GM12878 (cell line): Measurements from ENCODE around the gene CHCT1. TPM values are rescaled to one million over a fixed set of nuclear protein-coding genes. Genes with fewer than 3 reads are reported as not detected.

Experiments used
- ATAC-seq: fragments of 200-7000 bp; cut with Tn5 transposase; 3 replicates; pipeline ENCODE4 v1.9.1; 2020; ENCODE audit warnings: mild to moderate bottlenecking, moderate library complexity
- BruUV-seq: library from RNA; stranded (reverse); fragments of 400-500 nt; replicated peaks from 2 replicates; lab custom pipeline; 2021; lab: Mats Ljungman, UMichigan
- CTCF ChIA-PET: fragments of 300-600 bp; sonication (Branson Sonifier 250); formaldehyde crosslinking; extraction: SDS; loops from one replicate; lab custom pipeline; 2021; ENCODE audit warnings: inconsistent platforms; lab: Yijun Ruan, JAX
- POLR2A ChIA-PET: fragments of 350-600 bp; formaldehyde crosslinking; extraction: SDS; loops from one replicate; lab custom pipeline; 2021; ENCODE audit warnings: inconsistent platforms; lab: Charles Lee
- RAD21 ChIA-PET: fragments of 300-600 bp; sonication (Branson Sonifier 250); formaldehyde crosslinking; loops from one replicate; lab custom pipeline; 2023; ENCODE audit warnings: antibody characterized with exemption; ENCODE audit not compliant: unreplicated experiment; lab: Charles Lee
- SMC1A ChIA-PET: fragments of 300-600 bp; sonication (Branson Sonifier 250); formaldehyde crosslinking; loops from one replicate; lab custom pipeline; 2023; ENCODE audit not compliant: unreplicated experiment, uncharacterized antibody; lab: Charles Lee
- DNase-seq: peaks from one replicate; pipeline ENCODE4 v3.0.0-alpha.2; 2011; ENCODE audit warnings: low read depth, low spot score
- FAIRE-seq: peaks from 3 replicates; lab custom pipeline; 2011; peaks lifted over from hg19 to GRCh38; lab: Jason Lieb, UNC
- H2AFZ ChIP-seq: 2 replicates; pipeline ENCODE4 v1.6.0; 2011; ENCODE audit warnings: low read depth, low read length, control low read depth; ENCODE audit not compliant: control insufficient read depth
- H3K27ac ChIP-seq: 2 replicates; pipeline ENCODE4 v1.5.1; 2011; ENCODE audit warnings: control low read depth; ENCODE audit not compliant: control insufficient read depth, insufficient read depth
- H3K27me3 ChIP-seq, 2 experiments: replicated peaks in 1 of 2; 2 replicates each; pipeline versions ENCODE4 v1.6.0 to v1.6.1; 2011; ENCODE audit warnings: low read length in 1 of 2; ENCODE audit not compliant: control insufficient read depth in 2 of 2, insufficient read depth in 2 of 2
- H3K36me3 ChIP-seq, 2 experiments: 2 replicates each; pipeline ENCODE4 v1.5.1; 2011; ENCODE audit warnings: low read length in 1 of 2; ENCODE audit not compliant: control insufficient read depth in 2 of 2, insufficient read depth in 2 of 2
- H3K4me1 ChIP-seq: 2 replicates; pipeline ENCODE4 v1.6.1; 2011; ENCODE audit warnings: mild to moderate bottlenecking, low read length, moderate library complexity, mixed read lengths; ENCODE audit not compliant: control insufficient read depth, insufficient read depth
- H3K4me2 ChIP-seq: 2 replicates; pipeline ENCODE4 v1.6.0; 2011; ENCODE audit warnings: control low read depth; ENCODE audit not compliant: control insufficient read depth, insufficient read depth
- H3K4me3 ChIP-seq: fragments of 200-600 bp; sonication (generic); 2 replicates; pipeline ENCODE4 v1.5.1; 2016
- H3K79me2 ChIP-seq: 2 replicates; pipeline ENCODE4 v1.6.0; 2011; ENCODE audit warnings: low read length; ENCODE audit not compliant: control insufficient read depth, insufficient read depth
- H3K9ac ChIP-seq: 2 replicates; pipeline ENCODE4 v1.8.0; 2011; ENCODE audit warnings: low read length, control low read depth, mixed read lengths; ENCODE audit not compliant: control insufficient read depth, insufficient read depth
- H3K9me3 ChIP-seq: replicated peaks from 3 replicates; pipeline ENCODE4 v1.5.1; 2011; ENCODE audit warnings: mild to moderate bottlenecking, low read length; ENCODE audit not compliant: control insufficient read depth, insufficient read depth
- H4K20me1 ChIP-seq: 2 replicates; pipeline ENCODE4 v1.6.0; 2011; ENCODE audit not compliant: control insufficient read depth, insufficient read depth
- BRCA1 ChIP-seq: IDR thresholded peaks from 2 replicates; pipeline ENCODE4 v1.6.1; 2011; ENCODE audit warnings: low read depth, low read length, improper control_type of control experiment
- CHD2 ChIP-seq: IDR thresholded peaks from 2 replicates; pipeline ENCODE4 v1.6.1; 2011; ENCODE audit warnings: low read depth, low read length, improper control_type of control experiment, borderline replicate concordance
- CUX1 ChIP-seq: IDR thresholded peaks from 2 replicates; pipeline ENCODE4 v1.6.1; 2012; ENCODE audit warnings: improper control_type of control experiment, low read depth, low read length; ENCODE audit not compliant: insufficient replicate concordance
- ETV6 ChIP-seq, 2 experiments: fragments of 450-650 bp in 1 of 2; IDR thresholded peaks in 1 of 2; conservative IDR thresholded peaks in 1 of 2; 2 replicates each; pipeline ENCODE4 v1.6.1; 2014; ENCODE audit warnings: antibody characterized with exemption in 1 of 2, borderline replicate concordance in 1 of 2, low read depth in 1 of 2, mild to moderate bottlenecking in 1 of 2, moderate library complexity in 1 of 2
- NFXL1 ChIP-seq: fragments of 450-650 bp; IDR thresholded peaks from 2 replicates; pipeline ENCODE4 v1.6.1; 2017; ENCODE audit warnings: antibody characterized with exemption, mild to moderate bottlenecking, borderline replicate concordance
- PAX5 ChIP-seq: IDR thresholded peaks from 2 replicates; pipeline ENCODE4 v1.6.1; 2011; ENCODE audit warnings: low read depth, low read length, borderline replicate concordance
- RBBP5 ChIP-seq: fragments of 200-600 bp; sonication (generic); conservative IDR thresholded peaks from 2 replicates; pipeline ENCODE4 v1.6.1; 2016
- USF1 ChIP-seq: IDR thresholded peaks from 2 replicates; pipeline ENCODE4 v1.6.1; 2011; ENCODE audit warnings: borderline replicate concordance, low read depth, mild to moderate bottlenecking, moderate library complexity, mixed read lengths, low read length; ENCODE audit not compliant: insufficient read depth; ENCODE audit errors: extremely low read length
- WGBS: methylation state at CpG from one replicate; pipeline ENCODE4 v1.1.6; 2016; ENCODE audit warnings: low lambda C conversion rate; ENCODE audit not compliant: insufficient replicate concordance, insufficient coverage; ENCODE audit errors: missing lambda C conversion rate; 5-methylcytosine and 5-hydroxymethylcytosine counted together
- in situ Hi-C: fragments of 300-500 bp; cut with MboI; formaldehyde crosslinking; loops from 9 replicates; pipeline ENCODE4 v1.14.3; 2018; ENCODE audit warnings: mixed read lengths
- intact Hi-C: fragments of 100-400 bp; cut with micrococcal nuclease; formaldehyde crosslinking; loops from one replicate; pipeline ENCODE4 v1.14.2; 2022; ENCODE audit not compliant: unreplicated experiment
- polyA plus RNA-seq, 11 experiments: library from polyadenylated mRNA; depleted of rRNA in 4 of 11; unstranded in 6 of 11; stranded (reverse) in 5 of 11; fragments of >200 nt; fragmentation: Nextera tagmentation in 4 of 11; fragmentation: Illumina TruSeq in 1 of 11; extraction: Ambion mirVana in 4 of 11; extraction: Trizol in 1 of 11; gene quantifications; 1 replicate in 1 of 11; 2 replicates in 10 of 11; pipeline versions ENCODE4 v1.2.1 to v1.2.3, GENCODE V29; 2011 to 2016; ENCODE audit warnings: inconsistent platforms in 2 of 11, missing spikeins in 2 of 11, low read depth in 1 of 11
- total RNA-seq, 4 experiments: library from RNA; depleted of rRNA in 3 of 4; stranded (reverse); fragments of >200 nt in 3 of 4; fragmentation: Illumina TruSeq in 1 of 4; extraction: Trizol in 1 of 4; gene quantifications; 2 replicates each; pipeline versions ENCODE4 v1.2.1 to v1.2.3, GENCODE V29; 2013 to 2021

The CHCT1 gene
- total and polyA plus RNA-seq, 10 of the 15 experiments (the other 5 are each of a cell fraction or from before 2014, with no cell fraction given): 0.23 to 0.35 TPM; not detected in 8

GRCh38 chr17:60457148-60457547 lies 34.9 kb downstream of the CHCT1 start:
- Histone ChIP-seq H2AFZ (no peak overlapping the region), H3K79me2 (no peaks in the 10 kb centered on the region), H3K4me2 (no peak overlapping the region), H3K27me3 (no peaks in the 10 kb centered on the region), H3K4me1 (no peaks in the 10 kb centered on the region), H3K9me3 (no peaks in the 10 kb centered on the region; the same call in 1 of the 3 replicates), H3K4me3 (no peak overlapping the region), H3K36me3 (peaks cover 2 to 27% of the 10 kb centered on the region in 2 experiments), H3K27ac (no peak overlapping the region), H4K20me1 (no peaks in the 10 kb centered on the region), H3K9ac (no peak overlapping the region)
- FAIRE-seq (no peak), ATAC-seq (no peak), DNase-seq (no peak)
- intact Hi-C loops (no loop called here), in situ Hi-C loops (no loop called here)
- SMC1A ChIA-PET: no interaction called here
- no TSS peak for BruUV-seq
- TF ChIP-seq CUX1: no peak
- no peak for TF ChIP-seq USF1
- 0 out of 2 replicates have a peak, but pooled peaks have one; percentile 20 for TF ChIP-seq NFXL1
- no peak for TF ChIP-seq PAX5
- no peak; a peak in 1 of 4 replicates for TF ChIP-seq ETV6 (conservative IDR thresholded peaks at IDR 0.05 in 1 of 2, IDR thresholded peaks at IDR 0.05 in 1 of 2; ENCODE audit: borderline replicate concordance in 1 of 2, low read depth in 1 of 2)
- no peak for TF ChIP-seq BRCA1
- TF ChIP-seq CHD2: no peak
- no peak for TF ChIP-seq RBBP5
- RAD21 ChIA-PET: no interaction called here
- CTCF ChIA-PET: no interaction called here
- 100% methylated on average over 2 of the region's 2 CpGs for WGBS
- POLR2A ChIA-PET: no interaction called here
